Stimulated activated CD4-positive, alpha-beta T cell treated with anti-CD3 and anti-CD28 coated beads, Interleukin-4, amount 100 ng/mL, for 48 hours (primary cell): ENCODE measurements around the gene RUFY1.
"Not testable (repeated sequence)": the region's sequence is repeated elsewhere in the genome, so short reads cannot be mapped to it uniquely, and the experiment has no call there.

Source experiments
- DNase-seq, 2 donors: peaks; one replicate each; pipeline ENCODE4 v3.0.0-alpha.2; 2020; ENCODE audit warnings: low read depth in 2 of 2

RUFY1 gene, protein sequence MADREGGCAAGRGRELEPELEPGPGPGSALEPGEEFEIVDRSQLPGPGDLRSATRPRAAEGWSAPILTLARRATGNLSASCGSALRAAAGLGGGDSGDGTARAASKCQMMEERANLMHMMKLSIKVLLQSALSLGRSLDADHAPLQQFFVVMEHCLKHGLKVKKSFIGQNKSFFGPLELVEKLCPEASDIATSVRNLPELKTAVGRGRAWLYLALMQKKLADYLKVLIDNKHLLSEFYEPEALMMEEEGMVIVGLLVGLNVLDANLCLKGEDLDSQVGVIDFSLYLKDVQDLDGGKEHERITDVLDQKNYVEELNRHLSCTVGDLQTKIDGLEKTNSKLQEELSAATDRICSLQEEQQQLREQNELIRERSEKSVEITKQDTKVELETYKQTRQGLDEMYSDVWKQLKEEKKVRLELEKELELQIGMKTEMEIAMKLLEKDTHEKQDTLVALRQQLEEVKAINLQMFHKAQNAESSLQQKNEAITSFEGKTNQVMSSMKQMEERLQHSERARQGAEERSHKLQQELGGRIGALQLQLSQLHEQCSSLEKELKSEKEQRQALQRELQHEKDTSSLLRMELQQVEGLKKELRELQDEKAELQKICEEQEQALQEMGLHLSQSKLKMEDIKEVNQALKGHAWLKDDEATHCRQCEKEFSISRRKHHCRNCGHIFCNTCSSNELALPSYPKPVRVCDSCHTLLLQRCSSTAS

DNA sequence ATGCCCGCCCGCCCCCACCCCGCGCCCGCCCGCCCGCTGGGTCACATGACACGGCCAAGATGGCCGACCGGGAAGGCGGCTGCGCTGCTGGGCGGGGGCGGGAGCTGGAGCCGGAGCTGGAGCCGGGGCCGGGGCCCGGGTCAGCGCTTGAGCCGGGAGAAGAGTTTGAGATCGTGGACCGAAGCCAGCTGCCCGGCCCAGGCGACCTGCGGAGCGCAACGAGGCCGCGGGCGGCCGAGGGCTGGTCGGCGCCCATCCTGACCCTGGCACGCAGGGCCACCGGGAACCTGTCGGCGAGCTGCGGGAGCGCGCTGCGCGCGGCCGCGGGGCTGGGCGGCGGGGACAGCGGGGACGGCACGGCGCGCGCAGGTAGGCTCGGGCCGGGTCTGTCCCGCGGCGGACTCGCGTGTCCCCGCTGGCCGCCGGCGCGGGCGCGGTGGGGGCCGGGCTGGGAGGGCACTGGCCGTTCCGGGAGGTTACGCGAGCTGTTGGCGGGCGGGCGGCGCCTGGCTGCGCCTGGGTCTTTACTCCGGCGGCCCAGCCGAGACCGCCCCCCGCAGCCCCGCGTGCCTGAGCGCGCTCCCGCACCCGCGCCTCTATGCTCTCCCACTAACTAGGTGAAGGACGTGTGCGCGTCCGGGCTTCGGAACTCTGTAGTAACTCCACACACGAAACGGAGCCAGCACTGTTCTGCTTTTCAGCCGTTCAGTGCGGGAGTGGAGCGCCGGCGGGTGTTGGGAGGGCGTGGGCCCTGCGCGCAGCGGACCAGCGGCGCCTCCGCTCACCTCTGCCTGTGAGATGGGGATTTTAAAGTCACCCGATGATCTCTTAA, at the start of gene RUFY1:
Gene RUFY1 (plus strand): TSS at position 44 of the 832 bp plus-strand sequence. CDS start 16 bp downstream, at position 60.
- peak; percentile 75 to 79 for DNase-seq

- not testable (repeated sequence) for DNase-seq
Observed at GRCh38 chr5:179501997-179502396, 48.4 kb upstream of the RUFY1 start.

DNA sequence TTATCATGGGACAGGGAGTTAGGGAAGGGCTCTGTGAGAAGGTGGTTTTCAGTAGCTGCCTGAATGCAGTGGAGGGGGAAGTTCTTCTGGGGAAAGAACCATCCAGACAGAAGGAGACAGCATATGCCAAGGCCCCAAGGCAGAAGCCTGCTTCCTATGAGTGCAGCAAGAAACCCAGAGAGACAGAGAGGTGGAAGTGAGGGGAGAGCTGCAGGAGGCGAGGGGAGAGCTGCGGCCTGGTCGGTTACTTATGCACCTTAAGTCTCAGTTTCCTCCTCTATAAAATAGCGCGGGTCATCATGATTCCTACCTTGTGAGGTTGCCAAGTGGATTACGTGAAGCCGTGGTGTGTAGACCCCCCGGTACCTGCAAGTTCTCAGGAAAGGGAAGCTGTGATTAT, 47.9 kb upstream of the RUFY1 start:
- DNase-seq: not testable (repeated sequence)

DNA sequence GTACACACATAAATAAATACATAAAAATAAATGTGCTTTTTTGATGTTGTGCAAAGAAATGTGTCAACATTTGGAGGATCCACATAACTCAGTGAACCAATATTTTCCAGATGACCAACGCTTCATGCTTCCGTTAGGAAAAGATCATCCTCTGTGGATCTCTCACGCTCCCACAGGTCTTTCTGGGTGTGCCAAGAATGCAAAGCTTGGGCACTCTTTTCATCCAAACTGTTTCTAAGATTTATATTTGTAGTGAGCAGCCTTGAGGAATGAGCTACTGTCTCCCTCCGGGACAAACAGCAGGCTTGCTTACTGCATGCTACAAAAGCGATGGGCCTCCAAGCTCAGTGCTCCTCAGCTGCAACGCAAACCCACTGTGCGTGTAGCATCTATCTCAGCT, 46.2 kb upstream of the RUFY1 start:
- DNase-seq: no peak

DNA sequence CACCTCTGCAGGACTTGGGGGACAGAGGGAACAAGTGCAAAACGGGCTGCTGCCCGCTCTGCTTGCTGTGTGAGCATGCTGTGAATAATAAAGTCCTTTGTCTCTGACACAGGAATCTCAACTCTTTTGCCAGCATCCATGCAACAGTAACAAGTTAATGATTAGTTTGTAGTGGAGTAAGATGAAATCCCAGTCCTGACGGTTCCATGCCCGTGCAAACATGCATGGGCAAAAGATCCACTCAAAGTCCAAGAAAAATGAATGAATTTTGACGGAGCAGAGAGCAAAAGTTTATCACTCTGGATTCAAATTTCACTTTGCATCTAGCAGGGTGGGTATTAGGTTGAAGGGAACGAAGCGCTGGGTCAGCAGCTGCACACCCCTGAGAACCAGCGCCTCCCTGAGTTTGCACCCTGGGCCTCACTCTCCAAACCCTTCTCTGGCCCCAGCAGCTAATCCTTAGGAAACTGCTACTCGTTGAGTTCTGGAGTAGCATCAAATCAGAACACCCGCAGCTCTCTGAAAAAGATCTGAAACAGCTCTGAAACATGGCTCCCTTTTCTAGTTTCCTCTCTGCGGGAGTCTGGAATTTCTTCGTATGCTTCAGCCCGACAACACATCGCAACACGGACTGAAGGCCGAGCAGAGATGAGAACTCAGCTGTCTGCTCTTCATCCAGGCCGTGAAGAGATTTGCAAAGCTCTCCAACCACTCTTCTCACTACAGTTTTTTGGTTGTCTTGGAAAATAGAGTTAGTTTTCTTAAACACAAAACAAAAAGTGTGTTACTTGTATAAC, 45.6 kb upstream of the RUFY1 start:
- DNase-seq: no peak

DNA sequence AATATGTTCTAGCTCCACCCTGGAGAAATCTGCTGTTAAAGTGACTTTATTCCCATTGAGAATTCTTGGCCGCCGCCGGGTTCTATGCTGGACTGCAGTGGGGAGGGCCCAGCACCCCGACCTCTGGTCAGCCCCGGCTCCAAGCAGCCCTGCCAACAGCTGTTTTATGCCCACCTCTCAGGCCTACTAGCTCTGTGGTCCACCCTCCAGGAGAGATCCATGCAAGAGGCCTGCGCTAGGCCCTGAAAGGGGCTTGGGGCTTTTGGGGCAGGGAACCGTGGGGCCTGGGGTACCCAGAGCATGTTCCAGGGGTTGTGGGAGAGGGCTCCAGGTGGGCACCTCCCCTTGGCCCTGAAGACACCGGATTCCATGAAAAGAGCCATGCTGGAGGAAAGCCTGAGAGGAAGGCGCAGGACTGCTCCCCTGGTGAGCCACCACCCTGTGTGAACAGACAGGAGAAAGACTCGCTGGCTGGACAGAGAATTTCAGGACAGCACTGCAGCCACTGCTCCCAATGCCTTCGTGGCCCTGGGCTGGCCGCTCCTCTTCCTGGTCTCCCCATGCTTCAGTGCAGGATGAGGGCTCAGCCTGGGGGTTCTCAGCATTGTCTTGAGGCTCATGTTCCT, 44.6 kb upstream of the RUFY1 start:
- no peak for DNase-seq

- DNase-seq: no peak
Observed at GRCh38 chr5:179509239-179509638, 41.1 kb upstream of the RUFY1 start.

DNA sequence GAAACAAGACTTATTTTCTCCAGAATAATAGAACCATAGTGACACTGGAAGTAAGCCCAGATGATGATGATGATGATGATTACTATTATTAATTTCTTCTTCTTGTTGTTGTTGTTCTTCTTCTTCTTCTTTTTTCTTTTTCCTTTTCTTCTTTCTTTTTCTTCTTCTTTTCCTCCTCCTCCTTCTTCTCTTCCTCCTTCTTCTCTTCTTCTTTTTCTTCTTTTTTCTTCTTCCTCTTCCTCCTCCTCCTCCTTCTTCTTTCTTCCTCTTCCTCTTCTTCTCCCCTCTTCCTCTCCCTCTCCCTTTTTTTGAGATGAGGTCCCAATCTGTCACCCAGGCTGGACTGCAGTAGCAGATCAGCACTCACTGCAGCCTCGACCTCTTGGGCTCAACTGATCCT, 40.5 kb upstream of the RUFY1 start:
- no peak for DNase-seq

- DNase-seq: no peak
Observed at GRCh38 chr5:179512452-179513000, 37.8 kb upstream of the RUFY1 start.

DNA sequence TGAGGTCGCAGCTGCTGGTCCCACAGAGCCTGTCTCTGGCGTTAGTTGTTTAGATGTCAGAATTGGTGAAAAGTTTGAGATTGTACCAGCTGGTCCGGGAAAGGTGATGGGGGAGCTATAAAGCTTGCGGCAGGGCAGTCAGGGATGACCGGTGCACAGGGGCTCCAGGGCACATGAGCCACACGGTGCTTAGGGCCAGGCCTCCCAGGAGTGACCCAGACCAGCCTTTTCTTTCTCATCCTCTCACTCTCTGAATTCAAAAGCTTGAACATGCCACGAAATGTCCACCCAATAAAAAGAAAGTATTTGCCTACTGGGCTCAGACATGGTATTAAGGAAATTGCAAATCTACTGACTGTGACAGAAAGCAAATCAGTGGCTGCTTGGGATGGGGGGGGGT, 34.9 kb upstream of the RUFY1 start:
- not testable (repeated sequence) for DNase-seq

- no peak for DNase-seq
Observed at GRCh38 chr5:179516221-179516620, 34.1 kb upstream of the RUFY1 start.

DNA sequence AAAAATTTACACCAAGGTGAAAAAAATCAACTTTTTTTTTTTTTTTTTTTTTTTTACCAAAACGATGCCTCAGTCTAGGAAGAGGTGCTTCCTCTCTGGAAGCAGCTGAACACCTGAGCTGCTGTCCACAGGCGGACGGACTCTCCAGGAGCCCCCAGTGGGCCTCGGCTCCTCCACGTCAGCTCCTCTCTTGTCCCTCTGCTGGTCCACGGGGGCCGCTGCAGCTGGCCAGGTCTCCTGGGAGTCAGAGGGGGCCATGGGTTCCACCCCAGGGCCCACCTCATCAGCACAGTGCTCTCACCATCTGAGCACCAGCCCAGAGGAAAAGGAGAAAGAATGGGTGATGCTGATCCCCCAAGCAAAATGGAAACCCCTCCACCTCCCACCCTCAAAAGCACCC, 32.6 kb upstream of the RUFY1 start:
- not testable (repeated sequence) for DNase-seq

GRCh38 chr5:179518369-179518768, 32.0 kb upstream of the RUFY1 start:
- DNase-seq: not testable (repeated sequence)

- not testable (repeated sequence) for DNase-seq
Observed at GRCh38 chr5:179519416-179520070, 30.8 kb upstream of the RUFY1 start.

DNA sequence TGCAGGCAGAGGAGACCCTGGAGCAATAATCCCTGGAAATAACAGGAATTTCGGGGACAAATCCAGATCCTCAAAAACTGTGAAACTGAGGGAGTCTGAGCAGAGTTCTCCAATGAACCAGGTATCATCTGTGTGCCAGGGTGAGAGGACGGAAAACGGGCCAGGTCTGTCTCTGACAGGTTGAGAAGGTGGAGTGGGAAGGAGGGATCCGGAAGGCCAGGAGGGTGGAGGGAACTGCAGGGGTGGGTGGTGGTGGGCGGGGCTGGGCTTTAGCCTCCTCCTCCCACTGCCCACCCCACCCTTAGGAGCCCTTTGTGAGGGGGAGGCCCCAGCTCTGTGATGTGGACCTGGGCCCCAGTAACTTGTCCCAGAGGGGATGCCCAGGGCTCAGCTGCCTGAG, 28.2 kb upstream of the RUFY1 start:
- not testable (repeated sequence) for DNase-seq

- no peak for DNase-seq
Observed at GRCh38 chr5:179526978-179527377, 23.4 kb upstream of the RUFY1 start.

- peak; percentile 49 to 51 for DNase-seq
Observed at GRCh38 chr5:179530069-179530998, 20.0 kb upstream of the RUFY1 start.

DNA sequence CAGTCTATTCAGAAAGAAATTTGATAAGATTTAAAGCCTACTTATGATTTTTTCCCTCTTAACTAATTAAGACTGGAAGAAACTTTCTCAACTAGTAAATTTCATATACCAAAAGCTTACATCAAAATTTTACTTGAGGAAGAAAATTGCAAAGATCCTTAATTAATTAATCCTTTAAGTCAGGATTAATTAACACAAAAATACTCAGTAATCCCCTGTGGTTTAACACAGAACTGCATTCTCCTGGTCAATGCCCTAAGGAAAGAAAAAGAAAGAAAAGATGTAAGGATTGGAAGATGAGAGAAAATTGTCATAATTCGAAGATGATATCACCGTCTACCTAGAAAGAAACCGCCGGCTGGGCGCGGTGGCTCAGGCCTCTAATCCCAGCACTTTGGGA, 17.3 kb upstream of the RUFY1 start:
- DNase-seq: no peak

GRCh38 chr5:179533907-179534306, 16.4 kb upstream of the RUFY1 start:
- no peak for DNase-seq
